ENCODE results near the gene HCLS1.

DNA sequence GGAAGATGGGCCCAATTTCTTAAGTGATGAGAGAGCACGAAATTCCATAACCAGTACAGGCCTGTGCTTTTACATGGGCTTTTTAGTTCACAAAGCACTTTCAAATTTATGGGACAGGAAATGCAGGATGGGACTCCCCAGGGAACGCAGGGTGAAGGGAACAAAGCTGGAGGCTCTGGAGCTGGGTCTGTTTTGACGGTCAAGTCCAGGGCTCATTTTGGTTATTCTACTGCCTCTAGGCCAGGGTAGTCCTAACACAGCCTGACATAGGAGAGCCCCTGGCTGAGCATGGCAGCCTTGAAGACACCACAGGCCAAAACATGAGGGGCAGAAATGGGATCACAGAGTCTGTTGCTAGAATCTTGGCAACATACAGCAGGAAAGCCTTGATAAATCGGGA, 33.5 kb downstream of the HCLS1 start:
- no peak for TF ChIP-seq CTCF (IDR thresholded peaks at IDR 0.05)
- TF ChIP-seq POLR2A (IDR thresholded peaks at IDR 0.05): no peak

All from Peyer's patch (tissue), 4 donors.